Activated CD8-positive, alpha-beta T cell treated with anti-CD3 and anti-CD28 coated beads for 36 hours (primary cell): Measurements from ENCODE around the gene APBB1IP. TPM values are rescaled to one million over a fixed set of nuclear protein-coding genes. Genes with fewer than 3 reads are reported as not detected.

ENCODE experiments used
- ATAC-seq: fragments of 200-7000 bp; cut with Tn5 transposase; one replicate; pipeline ENCODE4 v1.10.0; 2021; ENCODE audit warnings: mild to moderate bottlenecking, moderate library complexity
- CTCF ChIA-PET: fragments of 350-600 bp; sonication (Branson Sonifier 250); formaldehyde crosslinking; loops from one replicate; lab custom pipeline; 2021; ENCODE audit warnings: antibody characterized with exemption; lab: Charles Lee
- POLR2A ChIA-PET: fragments of 350-600 bp; sonication (Branson Sonifier 250); formaldehyde crosslinking; loops from one replicate; lab custom pipeline; 2021; ENCODE audit warnings: antibody characterized with exemption; lab: Charles Lee
- DNase-seq: peaks from one replicate; pipeline ENCODE4 v3.0.0-alpha.2; 2020
- H3K27ac Mint-ChIP-seq: one replicate; pipeline ENCODE4 v1.8.0; 2021; ENCODE audit warnings: mild to moderate bottlenecking, mixed read lengths
- H3K27me3 Mint-ChIP-seq: one replicate; pipeline ENCODE4 v1.8.0; 2021; ENCODE audit warnings: mixed read lengths
- H3K36me3 Mint-ChIP-seq: one replicate; pipeline ENCODE4 v1.8.0; 2021; ENCODE audit warnings: low read depth, mixed read lengths
- H3K4me1 Mint-ChIP-seq: one replicate; pipeline ENCODE4 v1.8.0; 2021; ENCODE audit warnings: low read depth, mixed read lengths
- H3K4me3 Mint-ChIP-seq: one replicate; pipeline ENCODE4 v1.8.0; 2021; ENCODE audit warnings: mild to moderate bottlenecking, moderate library complexity, mixed read lengths
- H3K9me3 Mint-ChIP-seq: one replicate; pipeline ENCODE4 v1.8.0; 2021; ENCODE audit warnings: mixed read lengths
- CTCF ChIP-seq: fragments of 200-600 bp; IDR thresholded peaks from one replicate; pipeline ENCODE4 v1.8.0; 2022; ENCODE audit warnings: antibody characterized with exemption, mild to moderate bottlenecking
- intact Hi-C: fragments of 100-400 bp; cut with micrococcal nuclease; formaldehyde crosslinking; loops from one replicate; pipeline ENCODE4 v1.10.0; 2022
- total RNA-seq, 2 experiments: library from RNA; stranded (reverse); gene quantifications; one replicate each; pipeline ENCODE4 v1.2.3, GENCODE V29; 2021

APBB1IP gene
- total RNA-seq, 2 experiments from 2014 or later, result 61.9 to 64.8 TPM

- TF ChIP-seq CTCF, result no peak
- intact Hi-C loops, result no loop called here
- H3K4me1 Mint-ChIP-seq, result peaks cover 87% of the 10 kb centered on the region
- no peak overlapping the region for H3K4me3 Mint-ChIP-seq
- DNase-seq (no peak), ATAC-seq (no peak)
- no peaks in the 10 kb centered on the region for H3K27me3 Mint-ChIP-seq
- H3K9me3 Mint-ChIP-seq, result peaks cover 5% of the 10 kb centered on the region
- peaks cover 62% of the 10 kb centered on the region for H3K36me3 Mint-ChIP-seq
- CTCF ChIA-PET, result no interaction called here
- POLR2A ChIA-PET, result no interaction called here
- peak overlapping the region; percentile 63 for H3K27ac Mint-ChIP-seq
Observed at GRCh38 chr10:26453850-26454249, 15.7 kb downstream of the APBB1IP start.

GRCh38 chr10:26454891-26455290 is 16.8 kb downstream of the APBB1IP start:
- ATAC-seq, result no peak
- POLR2A ChIA-PET, result no interaction called here

GRCh38 chr10:26455567-26456315 is 17.6 kb downstream of the APBB1IP start:
- Mint-ChIP-seq H3K36me3 (peaks cover 56% of the 10 kb centered on the region), H3K9me3 (peaks cover 5% of the 10 kb centered on the region), H3K4me1 (peaks cover 76% of the 10 kb centered on the region), H3K4me3 (no peak overlapping the region), H3K27me3 (no peaks in the 10 kb centered on the region), H3K27ac (peak overlapping the region; percentile 58)
- TF ChIP-seq CTCF, result no peak
- POLR2A ChIA-PET, result interaction anchor here (0.7 to 1.5 kb wide), 3 partner anchors 8 to 16 kb away, joined by 3 to 4 read pairs (median 3); no protein-coding TSS in a partner anchor
- intact Hi-C loops, result no loop called here
- no peak for DNase-seq
- CTCF ChIA-PET, result interaction anchor here (0.9 to 1.3 kb wide), 2 partner anchors 15 to 18 kb away, joined by 3 read pairs; no protein-coding TSS in a partner anchor
- peak; percentile 57 for ATAC-seq

More at GRCh38 chr10:26454891-26455290, 16.8 kb downstream of the APBB1IP start:
- Mint-ChIP-seq H3K27me3 (no peaks in the 10 kb centered on the region), H3K27ac (peak overlapping the region; percentile 72), H3K36me3 (peaks cover 54% of the 10 kb centered on the region), H3K4me1 (peaks cover 76% of the 10 kb centered on the region), H3K9me3 (peaks cover 5% of the 10 kb centered on the region), H3K4me3 (no peak overlapping the region)
- DNase-seq, result no peak
- CTCF ChIA-PET, result no interaction called here
- no peak for TF ChIP-seq CTCF
- intact Hi-C loops, result no loop called here

- CTCF ChIA-PET, result interaction anchor here (1.0 to 1.3 kb wide), 2 partner anchors 9 to 19 kb away, joined by 3 to 4 read pairs; no protein-coding TSS in a partner anchor
- ATAC-seq (no peak), DNase-seq (no peak)
- Mint-ChIP-seq H3K4me3 (no peak overlapping the region), H3K27ac (peak overlapping the region; percentile 43), H3K27me3 (no peaks in the 10 kb centered on the region), H3K9me3 (peaks cover 7% of the 10 kb centered on the region), H3K4me1 (peaks cover 75% of the 10 kb centered on the region), H3K36me3 (peaks cover 56% of the 10 kb centered on the region)
- intact Hi-C loops, result no loop called here
- TF ChIP-seq CTCF, result no peak
- POLR2A ChIA-PET, result interaction anchor here (1.2 kb wide), 1 partner anchor 9 kb away, joined by 4 read pairs; no protein-coding TSS in a partner anchor
Observed at GRCh38 chr10:26457088-26457487, 18.9 kb downstream of the APBB1IP start.

GRCh38 chr10:26460736-26461135 is 22.6 kb downstream of the APBB1IP start:
- CTCF ChIA-PET, result no interaction called here
- Mint-ChIP-seq H3K4me3 (no peak overlapping the region), H3K4me1 (peaks cover 77% of the 10 kb centered on the region), H3K27ac (peak overlapping the region; percentile 73), H3K36me3 (peaks cover 56% of the 10 kb centered on the region), H3K9me3 (peaks cover 6% of the 10 kb centered on the region), H3K27me3 (no peaks in the 10 kb centered on the region)
- ATAC-seq, result no peak
- no peak for DNase-seq
- POLR2A ChIA-PET, result interaction anchor here (2.6 kb wide), 1 partner anchor 11 kb away, joined by 11 read pairs; no protein-coding TSS in a partner anchor
- TF ChIP-seq CTCF, result no peak
- intact Hi-C loops, result no loop called here
